ENCODE results near the gene C1orf159.

DNA sequence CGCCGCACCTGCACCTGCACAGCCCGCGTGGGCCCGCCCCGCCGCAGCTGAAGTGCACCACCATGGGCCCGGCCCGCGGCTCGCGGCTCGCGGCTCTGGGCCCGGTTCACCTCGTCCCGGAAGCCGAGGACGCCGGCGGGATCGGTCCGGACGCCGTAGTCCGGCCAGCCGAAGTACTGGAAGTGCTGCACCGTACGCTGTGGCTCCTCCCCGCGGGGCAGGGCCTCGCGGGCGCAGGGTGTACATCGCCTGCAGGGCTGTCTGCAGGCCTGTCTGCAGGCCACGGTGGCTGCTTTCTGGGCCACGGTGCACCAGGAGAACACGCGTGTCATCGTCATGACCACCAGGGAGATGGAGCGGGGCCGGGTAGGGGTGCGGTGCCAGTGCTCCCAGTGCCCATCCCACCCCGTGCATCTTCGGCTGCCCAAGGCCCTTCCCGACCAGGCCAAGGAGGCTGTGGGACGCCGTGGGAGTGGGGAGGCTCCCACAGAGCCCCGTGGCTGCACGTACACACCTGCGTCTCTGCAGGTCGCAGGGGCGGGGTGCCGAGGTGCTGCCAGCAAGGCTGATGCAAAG, 48.5 kb downstream of the C1orf159 start:
- TF ChIP-seq, protein P1, sequence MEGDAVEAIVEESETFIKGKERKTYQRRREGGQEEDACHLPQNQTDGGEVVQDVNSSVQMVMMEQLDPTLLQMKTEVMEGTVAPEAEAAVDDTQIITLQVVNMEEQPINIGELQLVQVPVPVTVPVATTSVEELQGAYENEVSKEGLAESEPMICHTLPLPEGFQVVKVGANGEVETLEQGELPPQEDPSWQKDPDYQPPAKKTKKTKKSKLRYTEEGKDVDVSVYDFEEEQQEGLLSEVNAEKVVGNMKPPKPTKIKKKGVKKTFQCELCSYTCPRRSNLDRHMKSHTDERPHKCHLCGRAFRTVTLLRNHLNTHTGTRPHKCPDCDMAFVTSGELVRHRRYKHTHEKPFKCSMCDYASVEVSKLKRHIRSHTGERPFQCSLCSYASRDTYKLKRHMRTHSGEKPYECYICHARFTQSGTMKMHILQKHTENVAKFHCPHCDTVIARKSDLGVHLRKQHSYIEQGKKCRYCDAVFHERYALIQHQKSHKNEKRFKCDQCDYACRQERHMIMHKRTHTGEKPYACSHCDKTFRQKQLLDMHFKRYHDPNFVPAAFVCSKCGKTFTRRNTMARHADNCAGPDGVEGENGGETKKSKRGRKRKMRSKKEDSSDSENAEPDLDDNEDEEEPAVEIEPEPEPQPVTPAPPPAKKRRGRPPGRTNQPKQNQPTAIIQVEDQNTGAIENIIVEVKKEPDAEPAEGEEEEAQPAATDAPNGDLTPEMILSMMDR (conservative IDR thresholded peaks at IDR 0.05 in 1 of 2, IDR thresholded peaks at IDR 0.05 in 1 of 2; ENCODE audit: low read depth in 1 of 2, low read length in 2 of 2) = no peak
- no peak for TF ChIP-seq EZH2 (IDR thresholded peaks at IDR 0.05; ENCODE audit: low read length, missing control alignments)
